ENCODE data around the gene GPR26.

Gene GPR26

GRCh38 chr10:123666318-123667236, at the start of gene GPR26:
Gene GPR26 (plus strand): TSS chr10:123666355. CDS start chr10:123666408, 53 bp downstream.
- DNase-seq: no peak

GRCh38 chr10:123618224-123618623, 47.9 kb upstream of the GPR26 start:
- no peak for DNase-seq

GRCh38 chr10:123619067-123619855, 46.9 kb upstream of the GPR26 start:
- DNase-seq: no peak

- DNase-seq: no peak
Observed at GRCh38 chr10:123620621-123621020, 45.5 kb upstream of the GPR26 start.

- no peak for DNase-seq
Observed at GRCh38 chr10:123621492-123621891, 44.7 kb upstream of the GPR26 start.

GRCh38 chr10:123621916-123622315, 44.2 kb upstream of the GPR26 start:
- DNase-seq: no peak

- DNase-seq: no peak
Observed at GRCh38 chr10:123622381-123622780, 43.8 kb upstream of the GPR26 start.

GRCh38 chr10:123624086-123624485, 42.1 kb upstream of the GPR26 start:
- no peak for DNase-seq

GRCh38 chr10:123633106-123633505, 33.0 kb upstream of the GPR26 start:
- no peak for DNase-seq

GRCh38 chr10:123633636-123634035, 32.5 kb upstream of the GPR26 start:
- no peak for DNase-seq

- no peak for DNase-seq
Observed at GRCh38 chr10:123634221-123634620, 31.9 kb upstream of the GPR26 start.

GRCh38 chr10:123635131-123635530, 31.0 kb upstream of the GPR26 start:
- DNase-seq: no peak

- no peak for DNase-seq
Observed at GRCh38 chr10:123635745-123636144, 30.4 kb upstream of the GPR26 start.

- no peak for DNase-seq
Observed at GRCh38 chr10:123636598-123637325, 29.4 kb upstream of the GPR26 start.

GRCh38 chr10:123637326-123637880, 28.8 kb upstream of the GPR26 start:
- no peak for DNase-seq

GRCh38 chr10:123639131-123639530, 27.0 kb upstream of the GPR26 start:
- no peak for DNase-seq

- DNase-seq: no peak
Observed at GRCh38 chr10:123640016-123640535, 26.1 kb upstream of the GPR26 start.

- no peak for DNase-seq
Observed at GRCh38 chr10:123642293-123642692, 23.9 kb upstream of the GPR26 start.

GRCh38 chr10:123642697-123643096, 23.5 kb upstream of the GPR26 start:
- no peak for DNase-seq

GRCh38 chr10:123643315-123643714, 22.8 kb upstream of the GPR26 start:
- DNase-seq: no peak

- no peak for DNase-seq
Observed at GRCh38 chr10:123645016-123645415, 21.1 kb upstream of the GPR26 start.

GRCh38 chr10:123645615-123646014, 20.5 kb upstream of the GPR26 start:
- DNase-seq: no peak

- no peak for DNase-seq
Observed at GRCh38 chr10:123648595-123648994, 17.6 kb upstream of the GPR26 start.
